Testis (tissue), 3 donors: Measurements from ENCODE around the gene SPRR1B. TPM values are rescaled to one million over a fixed set of nuclear protein-coding genes. Genes with fewer than 3 reads are reported as not detected.

Source experiments
- DNase-seq: peaks from one replicate; pipeline ENCODE4 v3.0.0-alpha.2; 2019
- H3K27ac ChIP-seq, 2 donors: fragments of 200-600 bp; sonication (generic); one replicate each; pipeline ENCODE4 v1.5.1; 2019
- H3K27me3 ChIP-seq: fragments of 200-600 bp; sonication (generic); one replicate; pipeline ENCODE4 v1.5.1; 2019
- H3K36me3 ChIP-seq: fragments of 200-600 bp; sonication (generic); one replicate; pipeline ENCODE4 v1.5.1; 2017; ENCODE audit warnings: low read depth; ENCODE audit errors: missing control alignments
- H3K4me1 ChIP-seq: fragments of 200-600 bp; sonication (generic); one replicate; pipeline ENCODE4 v1.5.1; 2019
- H3K4me3 ChIP-seq, 2 donors: fragments of 200-600 bp; sonication (generic); one replicate each; pipeline ENCODE4 v1.5.1; 2017 to 2019
- H3K9me3 ChIP-seq: fragments of 200-600 bp; sonication (generic); one replicate; pipeline ENCODE4 v1.5.1; 2017
- CTCF ChIP-seq, 3 experiments: fragments of 450-650 bp in 2 of 3; fragments of 200-600 bp in 1 of 3; sonication (generic) in 1 of 3; IDR thresholded peaks; one replicate each; pipeline ENCODE4 v1.5.1; 2016 to 2019; ENCODE audit warnings: antibody characterized with exemption in 3 of 3, mild to moderate bottlenecking in 2 of 3, moderate library complexity in 1 of 3
- POLR2A ChIP-seq: fragments of 450-650 bp; IDR thresholded peaks from one replicate; pipeline ENCODE4 v1.6.1; 2017; ENCODE audit warnings: antibody characterized with exemption, mild to moderate bottlenecking, moderate library complexity
- whole genome bisulfite sequencing, 2 donors: methylation state at CpG; one replicate each; pipeline ENCODE4 v1.1.5; 2018; 5-methylcytosine and 5-hydroxymethylcytosine counted together
- intact Hi-C: fragments of 100-400 bp; cut with DNase I; formaldehyde crosslinking; loops from one replicate; pipeline ENCODE4 v1.15.1; 2023; ENCODE audit warnings: low total_unique reads
- polyA plus RNA-seq: library from polyadenylated mRNA; stranded (reverse); fragments of 350-450 nt; fragmentation: Illumina TruSeq; extraction: RNeasy Lipid Tissue Mini Kit (QIAGEN cat#74804); gene quantifications from one replicate; pipeline ENCODE4 v1.2.3, GENCODE V29; 2014; ENCODE audit warnings: low read depth, low replicate concordance; ENCODE audit not compliant: insufficient read depth
- small RNA-seq, 2 donors: library from RNA; depleted of rRNA; stranded (forward); fragments of <200 nt; gene quantifications; one replicate each; pipeline ENCODE3, GENCODE V24; 2016
- total RNA-seq, 2 donors: library from RNA; depleted of rRNA; stranded (reverse); fragments of >200 nt; gene quantifications; one replicate each; pipeline ENCODE4 v1.2.3, GENCODE V29; 2016

Gene SPRR1B
- total and polyA plus RNA-seq, 3 donors from 2014 or later = not detected

GRCh38 chr1:153072806-153073726, 42.1 kb downstream of the SPRR1B start:
- WGBS, 2 donors = 81 to 95% methylated on average over 4 to 5 of the region's 5 CpGs
- no peak for DNase-seq
- Histone ChIP-seq H3K27me3 (no peaks in the 10 kb centered on the region), H3K4me1 (no peaks in the 10 kb centered on the region), H3K9me3 (no peaks in the 10 kb centered on the region), H3K36me3 (no peaks in the 10 kb centered on the region), H3K4me3 (no peak overlapping the region), H3K27ac (no peak overlapping the region)
- intact Hi-C loops = no loop called here
- TF ChIP-seq POLR2A (no peak), CTCF (IDR thresholded peaks at IDR 0.05) (no peak)

- no peak for TF ChIP-seq CTCF (IDR thresholded peaks at IDR 0.05)
- TF ChIP-seq POLR2A = no peak
- no peaks in the 10 kb centered on the region for H3K36me3 ChIP-seq
- H3K27ac ChIP-seq = no peak overlapping the region
- no peaks in the 10 kb centered on the region for H3K9me3 ChIP-seq
- H3K27me3 ChIP-seq = no peaks in the 10 kb centered on the region
- no peak overlapping the region for H3K4me3 ChIP-seq
- DNase-seq = no peak
- intact Hi-C loops = no loop called here
- H3K4me1 ChIP-seq = no peaks in the 10 kb centered on the region
- WGBS, 2 donors = 81 to 91% methylated on average over 3 of the region's 3 CpGs
These were observed 50.7 kb downstream of the SPRR1B start for GRCh38 chr1:153081736-153082135.

Small RNAs within 50 kb of the gene (small RNA-seq; reads per million reads assigned to genes)
- gene AL356867.1 = 0 to 0.28 reads per million in 2 donors
- gene RF00322 = 0 reads per million in 2 donors
- 0 reads per million in 2 donors for gene SPRR1A

Other genes starting within 250 kb of the SPRR1B start
- gene LCE1E, start 244.9 kb upstream of the SPRR1B start, total RNA-seq = not detected
- gene LCE1E, start 244.9 kb upstream of the SPRR1B start, polyA plus RNA-seq = not detected
- not detected for gene LCE1D, start 234.5 kb upstream of the SPRR1B start, total RNA-seq
- gene LCE1D, start 234.5 kb upstream of the SPRR1B start, polyA plus RNA-seq = not detected
- gene LCE1C, start 224.6 kb upstream of the SPRR1B start, total RNA-seq = not detected
- gene LCE1C, start 224.6 kb upstream of the SPRR1B start, polyA plus RNA-seq = not detected
- gene LCE1B, start 219.2 kb upstream of the SPRR1B start, total RNA-seq = not detected
- not detected for gene LCE1B, start 219.2 kb upstream of the SPRR1B start, polyA plus RNA-seq
- not detected for gene LCE1A, start 203.7 kb upstream of the SPRR1B start, total RNA-seq
- gene LCE1A, start 203.7 kb upstream of the SPRR1B start, polyA plus RNA-seq = not detected
- not detected for gene LCE6A, start 188.3 kb upstream of the SPRR1B start, total RNA-seq
- gene LCE6A, start 188.3 kb upstream of the SPRR1B start, polyA plus RNA-seq = not detected
- gene LCE7A, start 171.2 kb upstream of the SPRR1B start, total RNA-seq = not detected
- not detected for gene LCE7A, start 171.2 kb upstream of the SPRR1B start, polyA plus RNA-seq
- 100 to 1,000 TPM; 249 to 786 TPM for gene SMCP, start 152.9 kb upstream of the SPRR1B start, total RNA-seq
- 724 TPM for gene SMCP, start 152.9 kb upstream of the SPRR1B start, polyA plus RNA-seq
- gene IVL, start 122.7 kb upstream of the SPRR1B start, total RNA-seq = not detected
- not detected for gene IVL, start 122.7 kb upstream of the SPRR1B start, polyA plus RNA-seq
- gene SPRR5, start 84.0 kb upstream of the SPRR1B start, total RNA-seq = not detected
- gene SPRR5, start 84.0 kb upstream of the SPRR1B start, polyA plus RNA-seq = not detected
- gene SPRR4, start 60.6 kb upstream of the SPRR1B start, total RNA-seq = 1 to 10 TPM in 1 of 2 donors, under 1 TPM in 1; 0.81 to 8.4 TPM
- gene SPRR4, start 60.6 kb upstream of the SPRR1B start, polyA plus RNA-seq = 9.5 TPM
- gene SPRR1A, start 47.1 kb upstream of the SPRR1B start, total RNA-seq = not detected
- gene SPRR1A, start 47.1 kb upstream of the SPRR1B start, polyA plus RNA-seq = not detected
- not detected for gene SPRR3, start 29.5 kb upstream of the SPRR1B start, total RNA-seq
- not detected for gene SPRR3, start 29.5 kb upstream of the SPRR1B start, polyA plus RNA-seq
- gene SPRR2D, start 9.9 kb downstream of the SPRR1B start, total RNA-seq = under 1 TPM in 1 of 2 donors, not detected in 1; 0.56 TPM
- 0.74 TPM for gene SPRR2D, start 9.9 kb downstream of the SPRR1B start, polyA plus RNA-seq
- gene SPRR2A, start 26.3 kb downstream of the SPRR1B start, total RNA-seq = not detected
- not detected for gene SPRR2A, start 26.3 kb downstream of the SPRR1B start, polyA plus RNA-seq
- under 1 TPM in 1 of 2 donors, not detected in 1; 0.62 TPM for gene SPRR2B, start 40.4 kb downstream of the SPRR1B start, total RNA-seq
- gene SPRR2B, start 40.4 kb downstream of the SPRR1B start, polyA plus RNA-seq = 12.4 TPM
- not detected for gene SPRR2E, start 63.3 kb downstream of the SPRR1B start, total RNA-seq
- 1.4 TPM for gene SPRR2E, start 63.3 kb downstream of the SPRR1B start, polyA plus RNA-seq
- gene SPRR2F, start 82.3 kb downstream of the SPRR1B start, total RNA-seq = 1 to 10 TPM in 1 of 2 donors, not detected in 1; 4.9 TPM
- gene SPRR2F, start 82.3 kb downstream of the SPRR1B start, polyA plus RNA-seq = 21.6 TPM
- not detected for gene SPRR2G, start 119.7 kb downstream of the SPRR1B start, total RNA-seq
- gene SPRR2G, start 119.7 kb downstream of the SPRR1B start, polyA plus RNA-seq = 1.9 TPM
- gene LELP1, start 172.2 kb downstream of the SPRR1B start, total RNA-seq = 100 to 1,000 TPM; 124 to 467 TPM
- gene LELP1, start 172.2 kb downstream of the SPRR1B start, polyA plus RNA-seq = 847 TPM
- gene PRR9, start 186.4 kb downstream of the SPRR1B start, total RNA-seq = 1 to 10 TPM in 1 of 2 donors, under 1 TPM in 1; 0.31 to 2.8 TPM
- gene PRR9, start 186.4 kb downstream of the SPRR1B start, polyA plus RNA-seq = 3.5 TPM
- gene LORICRIN, start 228.5 kb downstream of the SPRR1B start, total RNA-seq = under 1 TPM; 0.25 to 0.31 TPM
- gene LORICRIN, start 228.5 kb downstream of the SPRR1B start, polyA plus RNA-seq = not detected